ENCODE results near the gene APOA4.

DNA sequence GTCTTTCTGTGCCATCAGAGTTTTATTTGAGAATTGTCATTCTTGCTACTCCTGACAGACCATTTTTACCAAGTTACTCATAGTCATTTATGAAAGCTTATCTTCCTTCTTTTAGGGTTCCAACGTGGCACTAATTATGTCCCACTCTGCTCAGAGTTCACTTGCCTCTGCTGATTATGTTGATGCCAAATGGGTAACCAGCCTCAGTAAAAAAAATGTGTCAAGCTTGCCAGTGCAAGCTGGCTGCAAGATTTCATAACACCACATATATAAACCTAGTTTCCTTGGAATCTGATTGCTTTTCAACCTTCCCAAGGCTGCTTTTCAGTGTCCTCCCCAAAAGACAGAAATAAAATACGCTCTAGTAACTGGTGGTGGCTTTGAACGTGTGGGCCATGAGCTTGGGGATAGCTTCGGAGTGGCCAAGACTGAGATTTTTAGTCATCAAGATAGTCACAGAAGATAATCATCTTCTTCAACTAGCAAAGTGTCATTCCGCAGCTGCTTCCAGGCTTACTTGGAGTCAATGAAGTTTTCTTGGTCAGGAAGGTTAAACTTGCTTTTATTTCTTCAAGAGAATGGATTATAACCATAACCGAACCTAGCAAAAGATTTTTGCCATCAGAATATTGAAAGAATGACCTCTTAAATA lies 43.8 kb upstream of the APOA4 start:
- TF ChIP-seq, protein P1, sequence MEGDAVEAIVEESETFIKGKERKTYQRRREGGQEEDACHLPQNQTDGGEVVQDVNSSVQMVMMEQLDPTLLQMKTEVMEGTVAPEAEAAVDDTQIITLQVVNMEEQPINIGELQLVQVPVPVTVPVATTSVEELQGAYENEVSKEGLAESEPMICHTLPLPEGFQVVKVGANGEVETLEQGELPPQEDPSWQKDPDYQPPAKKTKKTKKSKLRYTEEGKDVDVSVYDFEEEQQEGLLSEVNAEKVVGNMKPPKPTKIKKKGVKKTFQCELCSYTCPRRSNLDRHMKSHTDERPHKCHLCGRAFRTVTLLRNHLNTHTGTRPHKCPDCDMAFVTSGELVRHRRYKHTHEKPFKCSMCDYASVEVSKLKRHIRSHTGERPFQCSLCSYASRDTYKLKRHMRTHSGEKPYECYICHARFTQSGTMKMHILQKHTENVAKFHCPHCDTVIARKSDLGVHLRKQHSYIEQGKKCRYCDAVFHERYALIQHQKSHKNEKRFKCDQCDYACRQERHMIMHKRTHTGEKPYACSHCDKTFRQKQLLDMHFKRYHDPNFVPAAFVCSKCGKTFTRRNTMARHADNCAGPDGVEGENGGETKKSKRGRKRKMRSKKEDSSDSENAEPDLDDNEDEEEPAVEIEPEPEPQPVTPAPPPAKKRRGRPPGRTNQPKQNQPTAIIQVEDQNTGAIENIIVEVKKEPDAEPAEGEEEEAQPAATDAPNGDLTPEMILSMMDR (IDR thresholded peaks at IDR 0.05), result no peak
- TF ChIP-seq POLR2A (IDR thresholded peaks at IDR 0.05), result no peak

Measured in sigmoid colon (tissue), 3 donors.